IPS DF 6.9 (cell line): Measurements from ENCODE around the gene AP2A2.

Experiments used
- DNase-seq: peaks from one replicate; pipeline ENCODE4 v3.0.0-alpha.2; 2013; ENCODE audit warnings: low read depth, low spot score
- H3K27ac ChIP-seq: one replicate; pipeline ENCODE4 v1.5.1; 2013; ENCODE audit warnings: low read length, control low read depth
- H3K27me3 ChIP-seq: 2 replicates; pipeline ENCODE4 v1.6.1; 2013; ENCODE audit warnings: mild to moderate bottlenecking, low read length; ENCODE audit not compliant: control insufficient read depth, insufficient read depth
- H3K36me3 ChIP-seq: 2 replicates; pipeline ENCODE4 v1.6.1; 2013; ENCODE audit warnings: low read length; ENCODE audit not compliant: control insufficient read depth, insufficient read depth
- H3K4me1 ChIP-seq: 2 replicates; pipeline ENCODE4 v1.6.1; 2013; ENCODE audit warnings: low read length; ENCODE audit not compliant: control insufficient read depth, insufficient read depth
- H3K4me3 ChIP-seq: 2 replicates; pipeline ENCODE4 v1.5.1; 2013; ENCODE audit warnings: mild to moderate bottlenecking, low read length
- H3K9me3 ChIP-seq: 2 replicates; pipeline ENCODE4 v1.6.1; 2013; ENCODE audit warnings: low read length, inconsistent platforms; ENCODE audit not compliant: control insufficient read depth, insufficient read depth
- WGBS: extraction: QIAGEN DNeasy Blood & Tissue Kit; methylation state at CpG from one replicate; pipeline ENCODE4 v1.1.7; 2013; ENCODE audit warnings: mixed read lengths, missing lambda C conversion rate; ENCODE audit not compliant: insufficient read length, insufficient coverage; 5-methylcytosine and 5-hydroxymethylcytosine counted together

AP2A2 gene

GRCh38 chr11:1055990-1056771 is 130.5 kb downstream of the AP2A2 start:
- no peaks in the 10 kb centered on the region for H3K36me3 ChIP-seq
- no peak overlapping the region for H3K27ac ChIP-seq
- H3K4me1 ChIP-seq = 0 out of 2 replicates have a peak, but pooled peaks cover 1% of the 10 kb centered on the region
- no CpG with 5 or more reads among the region's 46 CpGs for WGBS
- no peak overlapping the region for H3K4me3 ChIP-seq
- no peaks in the 10 kb centered on the region for H3K27me3 ChIP-seq
- DNase-seq = no peak
- no peaks in the 10 kb centered on the region for H3K9me3 ChIP-seq

- H3K9me3 ChIP-seq = no peaks in the 10 kb centered on the region
- no peak for DNase-seq
- no CpG with 5 or more reads among the region's 16 CpGs for WGBS
- H3K36me3 ChIP-seq = no peaks in the 10 kb centered on the region
- no peaks in the 10 kb centered on the region for H3K27me3 ChIP-seq
- H3K4me1 ChIP-seq = 0 out of 2 replicates have a peak, but pooled peaks cover 1% of the 10 kb centered on the region
- no peak overlapping the region for H3K4me3 ChIP-seq
- no peak overlapping the region for H3K27ac ChIP-seq
These were observed 132.1 kb downstream of the AP2A2 start for GRCh38 chr11:1057806-1058205.

GRCh38 chr11:1059759-1060158 is 134.1 kb downstream of the AP2A2 start:
- WGBS = no CpG with 5 or more reads among the region's 15 CpGs
- H3K4me3 ChIP-seq = no peak overlapping the region
- no peak for DNase-seq
- no peaks in the 10 kb centered on the region for H3K36me3 ChIP-seq
- H3K27ac ChIP-seq = no peak overlapping the region
- H3K9me3 ChIP-seq = no peaks in the 10 kb centered on the region
- no peaks in the 10 kb centered on the region for H3K4me1 ChIP-seq
- H3K27me3 ChIP-seq = no peaks in the 10 kb centered on the region

GRCh38 chr11:1060410-1060809 is 134.7 kb downstream of the AP2A2 start:
- no CpG with 5 or more reads among the region's 16 CpGs for WGBS
- no peak overlapping the region for H3K27ac ChIP-seq
- no peaks in the 10 kb centered on the region for H3K27me3 ChIP-seq
- DNase-seq = no peak
- no peaks in the 10 kb centered on the region for H3K9me3 ChIP-seq
- H3K36me3 ChIP-seq = no peaks in the 10 kb centered on the region
- H3K4me1 ChIP-seq = no peaks in the 10 kb centered on the region
- no peak overlapping the region for H3K4me3 ChIP-seq

- H3K4me1 ChIP-seq = no peaks in the 10 kb centered on the region
- no peaks in the 10 kb centered on the region for H3K36me3 ChIP-seq
- DNase-seq = no peak
- H3K4me3 ChIP-seq = no peak overlapping the region
- no peaks in the 10 kb centered on the region for H3K27me3 ChIP-seq
- H3K27ac ChIP-seq = no peak overlapping the region
- H3K9me3 ChIP-seq = no peaks in the 10 kb centered on the region
- no CpG with 5 or more reads among the region's 18 CpGs for WGBS
These were observed 135.4 kb downstream of the AP2A2 start for GRCh38 chr11:1060852-1061616.
